Glomerular endothelial cell (primary cell): ENCODE data around the gene SLC29A4. TPM values are rescaled to one million over a fixed set of nuclear protein-coding genes. Genes with fewer than 3 reads are reported as not detected.
"Not testable (repeated sequence)": the region's sequence is repeated elsewhere in the genome, so short reads cannot be mapped to it uniquely, and the experiment has no call there.

Experiments used
- DNase-seq: peaks from one replicate; pipeline ENCODE4 v3.0.0-alpha.2; 2011; ENCODE audit warnings: low read depth, low spot score; ENCODE audit errors: extremely low read depth
- total RNA-seq: library from RNA; depleted of rRNA; stranded (reverse); fragments of >200 nt; gene quantifications from 2 replicates; pipeline ENCODE4 v1.2.3, GENCODE V29; 2015

SLC29A4 gene
- total RNA-seq, 1 donor from 2014 or later: 3.8 TPM

DNA sequence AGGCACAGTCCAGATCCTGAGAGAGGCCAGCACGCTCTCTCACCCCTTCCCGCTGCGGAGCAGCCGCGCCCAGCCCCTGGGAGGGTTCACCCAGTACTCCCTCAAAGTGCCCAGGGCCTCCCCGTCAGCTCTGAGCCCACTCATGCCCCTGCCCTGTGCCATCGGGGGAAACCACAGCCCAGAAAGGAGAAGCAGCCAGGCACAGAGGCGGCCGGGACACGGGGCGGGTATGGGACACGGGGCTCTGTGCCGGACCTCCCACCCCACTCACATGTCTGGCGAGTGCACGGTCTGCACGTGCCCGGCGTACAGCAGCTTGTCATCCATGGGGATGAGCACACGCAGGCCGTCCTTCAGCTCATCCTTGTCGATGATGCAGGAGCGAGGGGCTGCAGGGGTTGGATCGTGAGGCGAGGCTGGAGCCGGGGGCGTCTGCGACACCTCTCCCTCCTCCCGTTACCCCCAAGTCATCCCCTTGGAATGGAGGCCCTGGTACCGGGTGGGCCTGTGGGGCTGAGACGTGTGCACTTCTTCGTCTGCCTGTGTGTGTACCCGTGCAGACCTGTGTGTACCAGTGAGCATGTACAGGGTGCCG lies 38.2 kb downstream of the SLC29A4 start:
- no peak for DNase-seq

DNA sequence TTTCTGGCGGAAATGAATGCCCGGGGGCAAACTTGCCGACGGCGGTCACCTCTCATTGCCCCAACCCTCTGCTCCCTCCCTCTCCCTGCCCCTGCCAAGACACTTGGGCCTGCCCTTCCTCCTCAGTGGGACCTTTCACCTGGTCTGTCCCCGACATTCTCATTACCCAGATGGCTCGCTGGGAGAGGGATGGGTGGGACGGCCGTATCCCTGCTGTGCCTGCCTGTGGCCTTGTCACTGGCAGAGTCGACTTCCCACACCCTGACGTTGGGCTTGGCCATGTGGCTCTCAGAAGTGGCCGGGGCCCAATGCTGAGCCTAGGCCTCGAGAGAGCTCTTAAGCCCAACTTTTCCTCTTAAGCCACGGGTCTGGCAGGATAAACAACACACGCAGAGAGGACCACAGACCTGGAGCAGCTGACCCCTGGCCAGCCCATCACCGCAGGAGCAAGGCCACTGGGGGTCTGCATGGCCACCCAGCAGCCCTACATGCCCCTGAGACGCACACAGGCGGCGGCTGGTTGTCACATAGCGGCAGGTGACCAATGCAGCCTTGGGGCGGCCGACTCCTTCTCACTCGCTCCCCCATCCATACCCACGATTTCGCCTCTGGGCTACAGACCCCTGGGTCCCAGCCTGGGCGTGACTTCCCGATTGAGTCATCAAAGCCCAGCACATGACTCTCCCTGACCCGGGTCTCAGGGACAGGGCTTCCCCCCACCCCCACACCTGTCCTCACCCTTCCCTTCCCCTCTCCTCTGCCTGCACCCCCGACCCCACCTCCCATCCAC lies 40.1 kb downstream of the SLC29A4 start:
- DNase-seq: no peak

DNA sequence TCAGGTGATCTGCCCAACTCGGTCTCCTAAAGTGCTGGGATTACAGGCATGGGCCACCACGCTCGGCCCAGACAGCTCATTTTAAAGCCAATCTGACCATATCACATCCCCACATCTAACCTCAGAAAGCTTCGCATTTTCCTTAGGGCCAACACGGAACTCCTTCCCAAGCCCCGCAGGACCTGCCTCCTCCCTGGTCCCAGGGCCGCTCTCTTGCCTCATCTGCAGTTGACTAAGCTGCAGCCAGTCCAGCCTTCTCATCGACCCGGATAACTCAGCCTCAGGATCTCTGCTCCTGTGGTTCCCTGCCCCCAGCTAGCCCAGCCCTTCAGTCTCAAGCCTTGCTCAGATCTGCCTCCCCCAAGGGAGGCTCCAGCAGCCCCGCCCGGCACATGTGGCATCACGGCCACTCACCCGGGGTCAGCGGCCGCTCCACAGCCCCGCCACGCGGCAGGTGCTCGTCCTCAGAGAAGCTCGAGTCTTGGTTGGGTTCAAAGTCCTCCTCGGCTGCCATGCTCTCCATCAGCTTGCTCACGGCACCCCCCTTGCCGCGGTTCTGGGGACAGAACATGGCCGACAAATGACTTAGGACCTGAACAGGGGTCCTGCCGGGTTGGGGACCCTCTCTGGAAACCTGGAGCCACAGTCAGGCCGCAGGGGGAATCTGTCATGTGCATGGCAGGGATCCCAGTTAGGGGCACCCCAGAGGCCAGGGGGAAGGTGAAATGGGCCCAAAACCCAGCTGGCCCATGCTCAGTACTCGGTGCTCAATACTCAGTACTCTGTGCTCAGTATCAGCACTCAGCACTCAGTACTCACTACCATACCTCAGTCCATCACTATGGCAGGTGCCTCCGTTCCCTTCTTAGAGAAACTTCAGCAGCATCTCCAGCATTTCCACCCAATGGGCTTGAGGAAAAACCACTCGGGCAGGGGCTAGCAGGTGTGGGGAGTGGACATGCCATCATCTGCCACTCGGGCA lies 41.3 kb downstream of the SLC29A4 start:
- DNase-seq: not testable (repeated sequence)

DNA sequence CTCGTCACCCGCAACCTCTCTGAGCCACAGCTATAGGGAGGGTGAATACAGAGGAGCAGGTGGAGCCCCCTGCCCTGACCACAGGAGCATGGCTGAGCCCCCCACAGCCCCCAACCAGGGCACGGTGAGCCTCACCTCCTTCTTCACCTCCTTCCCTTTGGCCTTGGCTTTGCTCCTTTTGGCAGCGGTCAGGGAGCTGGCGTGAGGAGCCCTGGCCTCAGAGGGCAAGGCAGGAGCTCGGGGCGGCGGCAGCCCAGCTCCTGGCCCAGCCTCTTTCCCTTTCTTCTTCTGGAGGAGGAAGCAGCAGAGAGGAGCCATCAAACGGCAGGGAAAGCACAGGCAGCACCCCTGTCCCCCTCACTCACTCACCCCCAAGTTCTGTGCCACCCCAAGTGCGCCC lies 42.2 kb downstream of the SLC29A4 start:
- no peak for DNase-seq

DNA sequence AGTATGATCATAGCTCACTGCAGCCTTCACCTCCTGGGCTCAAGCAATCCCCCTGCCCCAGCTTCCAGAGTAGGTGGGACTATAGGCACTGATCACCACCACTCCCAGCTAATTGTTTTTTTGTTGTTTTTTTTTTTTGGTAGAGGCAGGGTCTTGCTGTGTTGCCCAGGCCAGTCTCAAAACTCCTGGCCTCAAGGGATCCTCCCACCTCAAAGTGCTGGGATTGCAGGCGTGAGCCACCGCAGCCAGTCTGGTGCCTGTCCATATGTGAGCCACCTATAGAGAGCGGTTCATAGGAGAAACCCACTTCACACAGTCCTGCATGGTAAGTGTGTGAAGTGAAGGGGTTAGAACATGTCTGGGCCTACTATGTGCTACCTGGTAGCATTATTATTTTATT lies 47.5 kb downstream of the SLC29A4 start:
- no peak for DNase-seq

DNA sequence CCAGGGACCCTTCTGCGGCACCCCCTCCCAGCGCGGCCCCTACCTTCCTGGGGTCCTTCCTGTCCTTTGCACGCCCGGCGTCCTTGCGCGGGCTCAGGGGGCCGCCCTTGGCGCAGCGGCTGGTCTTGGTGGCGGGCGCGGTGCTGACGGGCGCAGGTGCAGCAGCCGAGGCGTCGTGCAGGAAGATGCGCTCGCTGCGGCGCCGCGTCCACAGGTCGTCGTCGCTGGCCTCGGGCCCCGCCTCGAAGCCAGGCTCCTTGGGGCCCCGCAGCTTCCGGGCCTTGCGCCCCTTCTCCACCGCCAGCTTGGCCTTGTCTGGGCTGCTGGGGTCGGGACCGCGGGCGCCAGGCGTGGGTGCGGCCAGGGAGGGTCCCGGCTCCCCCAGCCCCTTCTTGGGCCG lies 49.8 kb downstream of the SLC29A4 start:
- no peak for DNase-seq

DNA sequence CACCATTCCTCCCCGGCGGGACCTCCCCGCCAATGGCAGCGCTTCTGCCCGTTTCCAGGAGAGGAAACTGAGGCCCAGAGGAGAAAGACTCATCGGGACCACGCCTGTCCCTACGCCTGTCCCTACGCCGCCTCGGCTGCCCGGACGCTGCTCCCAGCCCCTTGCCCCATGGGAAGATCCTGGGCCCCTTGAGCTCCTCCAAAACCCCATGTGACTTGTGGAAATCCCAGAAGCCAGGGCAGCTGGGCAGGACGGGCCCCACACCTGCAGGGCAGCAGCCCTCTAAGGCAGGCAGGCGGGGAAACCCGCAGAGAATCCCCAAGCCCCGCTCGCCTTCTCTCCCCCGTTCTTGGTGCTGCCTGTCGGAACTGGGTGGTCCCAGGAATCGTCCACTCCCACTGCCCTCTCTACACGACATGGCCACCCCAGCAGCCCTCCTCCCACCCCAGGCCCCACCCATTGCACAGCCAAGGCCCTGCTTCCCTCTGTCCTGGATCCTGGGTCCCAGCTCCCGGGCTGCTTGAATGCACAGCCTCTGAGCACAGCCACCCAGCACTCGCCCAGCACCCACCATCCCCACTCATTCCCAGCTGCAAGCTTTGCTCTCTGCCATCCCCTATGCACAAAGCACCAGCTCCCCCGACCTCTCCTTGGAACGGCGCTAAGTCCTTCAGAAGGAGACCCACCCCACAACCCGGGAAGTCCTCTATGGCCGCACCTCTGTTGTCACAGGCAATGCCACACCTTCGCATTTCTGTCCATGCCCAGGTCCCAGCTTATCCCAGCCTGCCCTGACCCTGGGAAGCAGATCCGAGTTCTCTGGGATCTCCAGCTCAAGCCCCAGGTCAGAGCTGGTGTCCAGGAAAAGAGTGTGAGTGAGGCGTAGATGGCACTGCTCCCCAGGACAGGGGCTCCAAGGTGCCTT lies 50.6 kb downstream of the SLC29A4 start:
- no peak for DNase-seq

DNA sequence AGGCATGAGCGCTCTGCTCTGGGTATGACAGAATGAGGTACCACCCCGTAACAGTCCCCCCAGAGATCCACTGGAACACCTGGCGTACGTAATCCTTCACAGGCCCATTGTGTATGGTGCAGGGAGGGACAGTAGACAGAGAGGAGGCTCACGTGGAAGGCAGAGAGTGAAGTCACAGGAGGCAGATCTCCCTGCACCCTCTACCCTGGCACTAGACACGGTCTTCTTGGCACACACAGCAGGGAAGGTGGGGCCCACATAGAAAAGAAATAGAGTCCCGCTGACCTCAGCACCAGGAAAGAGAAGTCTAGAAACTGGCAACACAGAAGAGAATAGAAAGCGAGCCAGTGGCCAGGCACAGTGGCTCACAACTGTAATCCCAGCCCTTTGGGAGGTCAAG lies 51.9 kb downstream of the SLC29A4 start:
- DNase-seq: no peak

DNA sequence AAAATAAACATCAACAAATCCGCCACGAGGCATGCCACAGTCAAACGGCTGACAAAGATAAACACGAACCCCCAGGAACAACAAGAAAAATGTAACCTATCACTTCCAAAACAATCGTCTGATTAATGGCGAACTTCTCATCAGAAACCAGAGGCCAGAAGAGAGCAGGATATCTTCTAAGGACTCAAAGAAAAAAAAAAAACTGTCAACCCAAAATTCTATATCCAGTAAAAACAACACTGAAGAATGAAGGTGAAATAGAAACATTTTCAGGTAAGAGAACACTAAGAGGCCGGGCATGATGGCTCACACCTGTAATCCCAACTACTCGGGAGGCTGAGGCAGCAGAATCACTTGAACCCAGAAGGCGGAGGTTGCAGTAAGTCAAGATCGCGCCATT lies 54.3 kb downstream of the SLC29A4 start:
- DNase-seq: no peak

DNA sequence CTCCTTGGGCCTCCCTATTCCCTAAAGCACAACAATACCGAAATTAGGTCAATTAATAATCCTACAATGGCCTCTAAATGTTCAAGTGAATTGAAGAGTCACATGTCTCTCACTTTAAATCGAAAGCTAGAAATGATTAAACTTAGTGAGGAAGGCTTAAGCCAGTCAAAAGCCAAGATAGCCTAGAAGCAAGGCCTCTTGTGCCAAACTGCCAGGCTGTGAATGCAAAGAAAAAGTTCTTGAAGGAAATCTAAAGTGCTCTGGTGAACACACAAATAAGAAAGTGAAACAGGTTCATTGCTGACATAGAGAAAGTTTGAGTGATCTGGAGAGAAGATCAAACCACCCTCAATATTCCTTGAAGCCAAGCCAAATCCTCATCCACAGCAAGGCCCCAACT lies 57.2 kb downstream of the SLC29A4 start:
- DNase-seq: no peak

DNA sequence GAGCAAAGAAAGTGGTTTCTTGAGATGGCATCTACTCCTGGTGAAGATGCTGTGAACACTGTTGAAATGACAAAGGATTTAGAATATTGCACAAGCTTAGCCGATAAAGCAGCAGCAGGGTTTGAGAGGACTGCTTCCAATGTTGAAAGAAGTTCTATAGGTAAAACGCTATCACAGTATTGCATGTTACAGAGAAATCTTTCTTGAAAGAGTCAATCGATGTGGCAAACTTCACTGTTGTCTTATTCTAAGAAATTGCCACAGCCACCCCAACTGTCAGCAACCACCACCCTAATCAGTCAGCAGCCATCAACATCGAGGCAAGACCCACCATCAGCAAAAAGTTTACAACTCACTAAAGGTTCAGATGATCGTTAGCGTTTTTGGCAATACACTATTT lies 59.9 kb downstream of the SLC29A4 start:
- no peak for DNase-seq

DNA sequence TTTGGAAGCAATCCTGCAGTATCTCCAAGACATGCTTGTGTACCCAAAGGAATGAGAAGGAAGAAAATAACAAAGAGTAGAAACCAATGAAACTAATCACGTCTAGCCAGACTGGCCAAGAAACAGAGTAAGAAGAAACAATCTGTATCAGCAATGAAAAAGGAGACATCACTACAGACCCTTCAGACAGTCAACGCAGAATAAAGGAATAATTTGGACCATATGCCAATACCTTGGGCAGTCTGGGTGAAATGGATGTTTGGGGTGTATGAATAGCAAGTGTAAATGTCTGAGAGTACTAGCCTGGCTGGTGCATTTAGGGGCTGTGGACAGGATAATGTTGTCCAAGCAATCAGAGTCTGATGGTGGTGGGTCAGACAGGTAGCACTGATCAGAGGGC lies 61.1 kb downstream of the SLC29A4 start:
- no peak for DNase-seq

DNA sequence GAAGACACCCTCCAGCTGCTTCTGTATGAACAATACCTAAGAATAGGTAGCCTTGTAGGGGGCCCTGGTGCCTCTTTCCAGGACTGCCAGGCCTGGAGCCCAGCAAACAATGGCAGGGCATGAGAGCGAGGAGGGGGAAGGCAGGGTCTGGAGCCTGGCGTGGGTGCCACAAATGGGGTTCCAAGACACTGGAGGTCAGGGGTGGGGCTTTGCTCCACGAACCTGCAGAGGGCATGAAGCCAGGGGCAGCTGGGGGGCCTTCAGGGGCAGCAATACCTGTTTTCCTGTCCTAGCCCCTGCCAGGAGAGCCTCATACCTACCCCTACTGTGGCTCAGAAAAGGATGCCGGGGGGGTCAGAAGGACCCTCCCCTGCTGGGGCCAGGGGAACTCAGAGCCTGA lies 61.6 kb downstream of the SLC29A4 start:
- DNase-seq: no peak

DNA sequence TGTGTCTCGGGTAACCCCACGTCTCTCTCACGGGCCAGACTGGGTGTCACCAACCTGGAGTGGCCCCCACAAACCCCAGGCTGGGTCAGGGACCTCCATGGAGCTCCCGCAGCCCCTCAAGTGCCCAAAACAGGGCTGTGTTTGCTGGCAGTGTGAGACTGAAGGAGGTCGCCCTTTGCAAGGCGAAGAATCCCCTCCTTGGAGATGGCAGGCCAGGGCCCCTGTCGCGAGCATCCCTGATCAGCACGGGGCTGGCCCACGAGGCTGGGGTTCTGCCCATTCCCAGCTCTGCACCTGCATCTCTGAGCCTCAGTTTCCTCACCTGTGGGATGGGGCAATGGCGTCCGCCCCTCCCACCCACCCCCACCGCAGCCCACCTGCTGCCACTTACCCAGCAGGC lies 62.4 kb downstream of the SLC29A4 start:
- no peak for DNase-seq

DNA sequence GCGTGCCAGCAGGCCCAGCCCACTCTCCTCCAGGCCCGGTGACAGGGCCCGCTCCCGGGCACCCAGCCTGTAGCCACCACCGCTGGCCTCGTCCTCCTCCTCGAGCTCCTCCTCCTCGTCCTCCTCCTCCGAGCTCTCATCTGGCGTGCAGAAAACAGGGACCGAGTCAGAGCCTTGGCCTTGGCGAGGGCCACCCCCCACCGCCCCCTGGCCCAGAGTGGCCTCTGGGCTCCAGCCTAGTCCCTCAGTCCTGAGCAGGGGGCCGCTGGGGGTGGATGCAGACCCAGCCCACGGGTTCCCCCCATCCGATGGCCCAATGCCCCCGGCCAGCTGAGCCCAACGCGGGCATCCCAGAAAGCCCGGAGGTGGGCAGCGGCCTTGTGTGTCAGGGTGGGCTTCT lies 62.9 kb downstream of the SLC29A4 start:
- DNase-seq: no peak

DNA sequence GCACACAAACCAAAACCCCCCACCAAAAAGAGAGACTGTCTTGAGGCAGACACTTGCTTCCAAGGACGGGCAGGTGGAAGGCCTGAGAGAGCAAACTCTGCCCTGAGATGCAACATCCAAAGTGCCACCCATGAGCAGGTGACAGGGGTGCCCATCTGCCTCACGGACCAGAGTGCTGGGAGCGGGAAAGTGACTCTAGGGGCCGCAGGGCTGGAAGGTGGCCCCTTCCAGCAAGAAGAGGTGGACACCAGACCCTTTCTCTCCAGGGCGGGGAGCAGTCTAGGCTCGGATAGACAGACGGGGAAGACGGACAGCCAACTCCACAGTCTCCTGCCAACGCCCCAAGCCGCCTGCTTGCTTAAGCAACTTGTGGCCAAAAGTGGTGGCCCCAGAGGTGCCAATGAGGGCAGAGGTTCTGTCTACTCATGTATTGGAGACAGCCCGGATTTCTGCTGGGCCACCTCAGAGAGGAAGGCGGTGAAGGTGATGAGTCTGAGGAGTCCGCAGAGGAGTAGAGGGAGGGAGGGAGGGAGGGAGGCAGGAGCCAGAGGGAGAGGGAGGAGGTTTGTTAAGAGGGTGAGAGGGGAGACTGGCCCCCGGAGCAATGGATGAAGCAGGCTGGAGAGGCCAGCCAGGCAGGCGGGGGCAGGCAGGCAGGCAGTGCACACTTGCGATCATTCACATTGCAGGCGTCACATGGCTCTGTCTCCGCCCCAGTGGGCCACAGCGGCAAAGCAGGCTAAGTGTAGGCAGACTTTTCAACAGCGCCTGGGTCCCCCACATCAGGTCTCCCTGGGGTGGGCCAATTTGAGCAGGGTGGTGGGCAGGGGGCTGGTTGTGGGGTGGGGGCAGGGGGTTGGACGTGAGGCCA lies 65.6 kb downstream of the SLC29A4 start:
- no peak for DNase-seq

DNA sequence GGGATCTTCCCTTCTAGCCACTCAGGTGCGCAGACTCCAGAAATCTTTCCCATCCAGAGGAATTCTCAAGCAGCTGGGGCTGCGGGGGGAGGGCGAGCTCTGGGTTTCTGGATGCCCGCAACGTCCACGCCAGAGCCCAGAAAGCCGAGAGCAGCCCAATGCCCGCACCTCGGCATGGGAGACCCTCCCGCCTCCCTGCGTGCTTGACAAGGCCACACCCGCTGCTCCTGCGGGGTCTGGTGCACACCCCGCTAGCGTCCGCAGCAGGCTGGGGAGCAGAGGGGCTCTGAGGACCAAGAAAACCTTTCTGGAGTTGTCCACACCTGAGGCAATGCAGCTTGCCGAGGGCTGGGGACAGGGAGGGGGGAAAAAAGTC lies 66.2 kb downstream of the SLC29A4 start:
- no peak for DNase-seq

DNA sequence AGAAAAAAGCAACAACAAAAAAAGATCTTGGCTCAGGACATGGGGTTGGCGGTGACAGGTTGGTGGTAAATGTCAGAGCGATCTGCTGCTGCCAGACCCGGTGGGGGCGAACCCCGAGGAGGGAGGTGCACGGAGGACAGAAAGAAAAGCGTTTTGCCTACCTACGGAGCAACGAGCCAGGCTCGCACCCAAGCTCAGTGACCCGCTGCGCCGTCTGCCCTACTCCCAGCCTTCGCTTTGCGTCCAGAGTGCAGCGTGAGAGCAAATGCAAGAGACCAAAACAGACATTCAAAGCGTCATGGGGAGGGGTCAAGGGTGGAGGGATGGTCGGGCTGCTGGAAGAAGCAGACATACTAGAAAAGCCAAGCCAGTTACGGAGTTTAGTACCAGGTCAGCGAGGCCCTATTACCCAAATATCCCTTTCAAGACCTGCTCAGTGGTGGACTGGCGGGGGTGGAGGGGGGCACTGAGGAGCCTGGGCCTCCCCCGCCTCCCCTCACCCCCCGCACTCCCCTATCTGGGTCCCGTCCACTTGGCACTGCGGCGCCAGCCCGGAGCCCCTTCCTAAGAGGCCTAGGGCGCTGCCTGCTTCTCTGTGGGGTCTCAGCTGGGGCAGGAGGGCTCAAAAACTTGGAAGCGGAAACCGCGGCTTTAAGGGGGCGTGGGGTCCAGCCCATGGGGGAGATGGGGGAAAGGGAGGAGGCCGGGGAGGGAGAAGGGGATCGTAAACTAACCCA lies 66.9 kb downstream of the SLC29A4 start:
- no peak for DNase-seq

DNA sequence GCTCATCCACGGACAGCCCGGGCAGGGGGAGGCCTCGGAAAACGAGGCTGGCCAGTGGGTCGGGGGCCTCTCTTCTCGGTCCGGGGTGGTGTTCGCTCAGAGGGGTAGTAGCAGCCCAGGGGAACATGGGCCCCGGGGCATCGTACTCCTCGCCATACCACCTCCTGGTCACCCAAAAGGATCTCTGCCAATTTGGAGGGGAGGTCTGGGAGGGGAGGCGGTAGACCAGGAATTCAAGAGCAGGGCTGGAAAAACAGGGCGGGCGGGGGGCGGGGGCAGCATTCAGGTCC lies 67.4 kb downstream of the SLC29A4 start:
- no peak for DNase-seq
